Measurements from ENCODE around the gene ERO1A. TPM values are rescaled to one million over a fixed set of nuclear protein-coding genes. Genes with fewer than 3 reads are reported as not detected.

ERO1A gene
- total RNA-seq, 1 experiment from 2014 or later = 118 TPM

DNA sequence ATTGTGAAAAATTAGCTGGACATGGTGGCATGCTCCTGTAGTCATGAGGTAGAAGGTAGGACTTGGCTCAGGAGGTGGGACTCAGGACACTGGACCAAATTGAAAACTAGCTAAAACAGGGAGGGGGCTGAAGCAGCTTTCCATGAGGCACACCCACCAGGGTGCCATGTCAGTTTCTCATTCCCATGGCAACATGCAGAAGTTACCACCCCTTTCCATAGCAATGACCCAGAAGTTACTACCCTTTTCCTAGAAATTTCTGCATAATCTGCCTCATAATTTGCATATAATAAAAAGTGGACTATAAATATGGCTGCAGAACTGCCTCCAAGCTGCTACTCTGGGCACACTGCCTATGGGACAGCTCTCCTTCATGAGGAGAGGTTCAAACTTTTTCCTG is 38.5 kb downstream of the ERO1A start:
- Histone ChIP-seq H3K9me3 (ENCODE audit: control insufficient read depth in 1 of 2, insufficient read depth in 1 of 2, low read depth in 1 of 2, low read length in 2 of 2) (no peaks in the 10 kb centered on the region), H3K79me2 (ENCODE audit: insufficient read depth, low read length) (peaks cover 8% of the 10 kb centered on the region), H3K4me3 (replicated peaks in 1 of 2; ENCODE audit: low read depth in 1 of 2, low read length in 2 of 2) (no peak overlapping the region), H3K9ac (ENCODE audit: low read length) (no peak overlapping the region), H4K20me1 (ENCODE audit: insufficient read depth) (no peaks in the 10 kb centered on the region), H3K27me3 (ENCODE audit: insufficient read depth, low read length) (no peaks in the 10 kb centered on the region), H3K27ac (ENCODE audit: low read depth, low read length) (no peak overlapping the region), H3K4me2 (ENCODE audit: low read length) (no peak overlapping the region), H3K4me1 (ENCODE audit: control insufficient read depth in 1 of 2, insufficient read depth in 2 of 2, low read length in 2 of 2) (no peaks in the 10 kb centered on the region), H3K36me3 (ENCODE audit: control insufficient read depth in 1 of 2, insufficient read depth in 2 of 2, low read length in 2 of 2) (peaks cover 16 to 23% of the 10 kb centered on the region in 2 experiments), H2AFZ (ENCODE audit: low read depth, low read length, poor library complexity, severe bottlenecking) (no peak overlapping the region), H3K9me2 (ENCODE audit: insufficient read depth) (no peaks in the 10 kb centered on the region)
- RAD21 ChIA-PET (ENCODE audit: low non-redundant PET in 1 of 2, low total read pairs in 2 of 2, uncharacterized antibody in 2 of 2, unreplicated experiment in 2 of 2) = no interaction called here
- intact Hi-C loops (cut with micrococcal nuclease) = no loop called here
- no peak for DNase-seq (ENCODE audit: low read depth, low spot score)
- POLR2A ChIA-PET = no interaction called here
- TF ChIP-seq FOSL1 (IDR thresholded peaks at IDR 0.05; ENCODE audit: low read depth) = no peak
- CTCF ChIA-PET = no interaction called here
- no TSS peak for BruUV-seq (replicated peaks)
- no peak for ATAC-seq

DNA sequence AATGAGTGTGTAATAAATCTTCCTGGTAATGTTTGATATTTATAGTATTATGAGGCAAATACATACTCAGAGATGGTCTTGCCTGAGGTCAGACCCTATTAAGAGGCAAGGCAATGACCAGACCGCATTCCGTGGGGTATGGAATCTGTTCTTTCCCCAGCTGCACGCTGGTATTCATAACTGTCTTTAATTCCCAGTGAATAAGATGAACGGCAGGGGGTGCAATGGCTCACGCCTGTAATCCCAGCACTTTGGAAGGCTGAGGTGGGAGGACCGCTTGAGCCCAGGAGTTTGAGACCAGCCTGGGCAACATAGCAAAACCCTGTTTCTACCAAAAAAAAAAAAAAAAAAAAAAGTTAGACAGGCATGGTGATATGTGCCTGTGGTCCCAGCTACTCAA is 44.6 kb downstream of the ERO1A start:
- no peak for DNase-seq (ENCODE audit: low read depth, low spot score)
- intact Hi-C loops (cut with micrococcal nuclease) = no loop called here
- no peaks in the 10 kb centered on the region for H4K20me1 ChIP-seq (ENCODE audit: insufficient read depth)
- H3K4me2 ChIP-seq (ENCODE audit: low read length) = no peak overlapping the region
- ChIA-PET POLR2A (no interaction called here), RAD21 (ENCODE audit: low non-redundant PET in 1 of 2, low total read pairs in 2 of 2, uncharacterized antibody in 2 of 2, unreplicated experiment in 2 of 2) (no interaction called here), CTCF (no interaction called here)
- H3K9me3 ChIP-seq (ENCODE audit: control insufficient read depth in 1 of 2, insufficient read depth in 1 of 2, low read depth in 1 of 2, low read length in 2 of 2) = no peaks in the 10 kb centered on the region
- no peaks in the 10 kb centered on the region for H3K79me2 ChIP-seq (ENCODE audit: insufficient read depth, low read length)
- H3K9ac ChIP-seq (ENCODE audit: low read length) = no peak overlapping the region
- no peak for ATAC-seq
- H3K27me3 ChIP-seq (ENCODE audit: insufficient read depth, low read length) = no peaks in the 10 kb centered on the region
- no peak overlapping the region for H2AFZ ChIP-seq (ENCODE audit: low read depth, low read length, poor library complexity, severe bottlenecking)
- no peak for TF ChIP-seq POLR2A (IDR thresholded peaks at IDR 0.05; ENCODE audit: borderline replicate concordance, extremely low read depth, insufficient read depth, insufficient read length)
- no peak for TF ChIP-seq TCF7L2 (IDR thresholded peaks at IDR 0.05; ENCODE audit: borderline replicate concordance, extremely low read depth, insufficient read depth, insufficient read length)
- no peak overlapping the region for H3K27ac ChIP-seq (ENCODE audit: low read depth, low read length)
- H3K4me3 ChIP-seq (replicated peaks in 1 of 2; ENCODE audit: low read depth in 1 of 2, low read length in 2 of 2) = no peak overlapping the region
- peaks cover 22 to 45% of the 10 kb centered on the region in 2 experiments for H3K36me3 ChIP-seq (ENCODE audit: control insufficient read depth in 1 of 2, insufficient read depth in 2 of 2, low read length in 2 of 2)
- no peaks in the 10 kb centered on the region for H3K9me2 ChIP-seq (ENCODE audit: insufficient read depth)
- H3K4me1 ChIP-seq (ENCODE audit: control insufficient read depth in 1 of 2, insufficient read depth in 2 of 2, low read length in 2 of 2) = no peaks in the 10 kb centered on the region
- BruUV-seq (replicated peaks) = no TSS peak

DNA sequence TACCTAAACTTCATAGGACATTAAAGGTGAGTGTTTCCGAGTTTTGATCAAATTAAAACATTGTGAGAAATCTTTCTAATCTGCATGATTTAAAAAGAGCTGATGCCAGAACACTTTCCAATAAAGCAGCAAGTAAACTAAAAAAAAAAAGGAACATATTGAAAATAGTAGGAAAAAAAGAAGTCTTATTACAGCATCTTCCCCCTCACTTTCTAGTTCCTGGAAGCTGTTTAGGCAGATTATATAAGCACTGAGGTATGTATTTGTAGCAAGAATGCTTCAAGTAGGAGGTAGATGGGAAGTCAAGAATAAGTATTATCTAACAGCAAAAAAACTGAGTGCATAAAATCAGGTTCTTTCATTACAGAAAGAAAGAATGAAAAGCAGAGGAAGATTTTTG is 45.8 kb downstream of the ERO1A start:
- POLR2A ChIA-PET = no interaction called here
- DNase-seq (ENCODE audit: low read depth, low spot score) (no peak), ATAC-seq (no peak)
- intact Hi-C loops (cut with micrococcal nuclease) = no loop called here
- Histone ChIP-seq H4K20me1 (ENCODE audit: insufficient read depth) (no peaks in the 10 kb centered on the region), H3K27me3 (ENCODE audit: insufficient read depth, low read length) (no peaks in the 10 kb centered on the region), H3K79me2 (ENCODE audit: insufficient read depth, low read length) (no peaks in the 10 kb centered on the region), H3K9ac (ENCODE audit: low read length) (no peak overlapping the region), H3K4me1 (ENCODE audit: control insufficient read depth in 1 of 2, insufficient read depth in 2 of 2, low read length in 2 of 2) (no peaks in the 10 kb centered on the region), H2AFZ (ENCODE audit: low read depth, low read length, poor library complexity, severe bottlenecking) (no peak overlapping the region), H3K4me3 (replicated peaks in 1 of 2; ENCODE audit: low read depth in 1 of 2, low read length in 2 of 2) (no peak overlapping the region), H3K9me3 (ENCODE audit: control insufficient read depth in 1 of 2, insufficient read depth in 1 of 2, low read depth in 1 of 2, low read length in 2 of 2) (no peaks in the 10 kb centered on the region), H3K36me3 (ENCODE audit: control insufficient read depth in 1 of 2, insufficient read depth in 2 of 2, low read length in 2 of 2) (peaks cover 16 to 47% of the 10 kb centered on the region in 2 experiments), H3K27ac (ENCODE audit: low read depth, low read length) (no peak overlapping the region), H3K4me2 (ENCODE audit: low read length) (no peak overlapping the region), H3K9me2 (ENCODE audit: insufficient read depth) (no peaks in the 10 kb centered on the region)
- CTCF ChIA-PET = no interaction called here
- RAD21 ChIA-PET (ENCODE audit: low non-redundant PET in 1 of 2, low total read pairs in 2 of 2, uncharacterized antibody in 2 of 2, unreplicated experiment in 2 of 2) = no interaction called here
- BruUV-seq (replicated peaks) = no TSS peak
- TF ChIP-seq, protein P1, sequence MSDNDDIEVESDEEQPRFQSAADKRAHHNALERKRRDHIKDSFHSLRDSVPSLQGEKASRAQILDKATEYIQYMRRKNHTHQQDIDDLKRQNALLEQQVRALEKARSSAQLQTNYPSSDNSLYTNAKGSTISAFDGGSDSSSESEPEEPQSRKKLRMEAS (IDR thresholded peaks at IDR 0.05) = no peak
- TF ChIP-seq, protein P2, sequence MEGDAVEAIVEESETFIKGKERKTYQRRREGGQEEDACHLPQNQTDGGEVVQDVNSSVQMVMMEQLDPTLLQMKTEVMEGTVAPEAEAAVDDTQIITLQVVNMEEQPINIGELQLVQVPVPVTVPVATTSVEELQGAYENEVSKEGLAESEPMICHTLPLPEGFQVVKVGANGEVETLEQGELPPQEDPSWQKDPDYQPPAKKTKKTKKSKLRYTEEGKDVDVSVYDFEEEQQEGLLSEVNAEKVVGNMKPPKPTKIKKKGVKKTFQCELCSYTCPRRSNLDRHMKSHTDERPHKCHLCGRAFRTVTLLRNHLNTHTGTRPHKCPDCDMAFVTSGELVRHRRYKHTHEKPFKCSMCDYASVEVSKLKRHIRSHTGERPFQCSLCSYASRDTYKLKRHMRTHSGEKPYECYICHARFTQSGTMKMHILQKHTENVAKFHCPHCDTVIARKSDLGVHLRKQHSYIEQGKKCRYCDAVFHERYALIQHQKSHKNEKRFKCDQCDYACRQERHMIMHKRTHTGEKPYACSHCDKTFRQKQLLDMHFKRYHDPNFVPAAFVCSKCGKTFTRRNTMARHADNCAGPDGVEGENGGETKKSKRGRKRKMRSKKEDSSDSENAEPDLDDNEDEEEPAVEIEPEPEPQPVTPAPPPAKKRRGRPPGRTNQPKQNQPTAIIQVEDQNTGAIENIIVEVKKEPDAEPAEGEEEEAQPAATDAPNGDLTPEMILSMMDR (IDR thresholded peaks at IDR 0.05 in 2 of 3, conservative IDR thresholded peaks at IDR 0.05 in 1 of 3; ENCODE audit: borderline replicate concordance in 1 of 3, insufficient read depth in 1 of 3, low read depth in 2 of 3, low read length in 2 of 3) = no peak
- TF ChIP-seq ELF1 (IDR thresholded peaks at IDR 0.05; ENCODE audit: borderline replicate concordance, low read depth) = no peak
- TF ChIP-seq EZH2phosphoT487 (IDR thresholded peaks at IDR 0.05; ENCODE audit: borderline replicate concordance) = no peak
- TF ChIP-seq SIN3A (IDR thresholded peaks at IDR 0.05; ENCODE audit: low read depth) = no peak
- TF ChIP-seq JUND (IDR thresholded peaks at IDR 0.05) = no peak
- no peak for TF ChIP-seq SP1 (IDR thresholded peaks at IDR 0.05; ENCODE audit: low read depth)
- no peak for TF ChIP-seq ZNF274 (IDR thresholded peaks at IDR 0.05; ENCODE audit: low read depth, low read length)
- no peak for TF ChIP-seq CBX3 (IDR thresholded peaks at IDR 0.05; ENCODE audit: low read depth)
- no peak for TF ChIP-seq TCF7L2 (IDR thresholded peaks at IDR 0.05; ENCODE audit: borderline replicate concordance, extremely low read depth, insufficient read depth, insufficient read length)
